Osteoblast (primary cell): ENCODE data around the gene LNX1. TPM values are rescaled to one million over a fixed set of nuclear protein-coding genes. Genes with fewer than 3 reads are reported as not detected.

ENCODE experiments used
- DNase-seq: peaks from one replicate; pipeline ENCODE4 v3.0.0; 2011; ENCODE audit warnings: low spot score, mixed read lengths; ENCODE audit not compliant: insufficient read length; ENCODE audit errors: missing footprints
- H2AFZ ChIP-seq: 2 replicates; pipeline ENCODE4 v1.6.0; 2011; ENCODE audit warnings: mild to moderate bottlenecking, low read length
- H3K27ac ChIP-seq: 2 replicates; pipeline ENCODE4 v1.5.1; 2011; ENCODE audit warnings: mild to moderate bottlenecking, low read depth, low read length, moderate library complexity
- H3K27me3 ChIP-seq: 2 replicates; pipeline ENCODE4 v1.6.0; 2012; ENCODE audit warnings: mild to moderate bottlenecking, control low read depth, inconsistent platforms, low read length, moderate library complexity; ENCODE audit not compliant: insufficient read depth
- H3K36me3 ChIP-seq: 2 replicates; pipeline ENCODE4 v1.5.1; 2011; ENCODE audit warnings: mild to moderate bottlenecking, low read length, control low read depth, moderate library complexity; ENCODE audit not compliant: insufficient read depth
- H3K4me1 ChIP-seq: 2 replicates; pipeline ENCODE4 v1.5.1; 2011; ENCODE audit warnings: mild to moderate bottlenecking, low read length, control low read depth, moderate library complexity; ENCODE audit not compliant: insufficient read depth
- H3K4me2 ChIP-seq: 2 replicates; pipeline ENCODE4 v1.6.0; 2011; ENCODE audit warnings: mild to moderate bottlenecking, low read length; ENCODE audit not compliant: insufficient read depth
- H3K4me3 ChIP-seq: fragments of 200-600 bp; sonication (generic); 3 replicates; pipeline ENCODE4 v1.5.1; 2012; ENCODE audit warnings: mild to moderate bottlenecking, low read length, inconsistent platforms; ENCODE audit not compliant: insufficient read depth
- H3K79me2 ChIP-seq: 2 replicates; pipeline ENCODE4 v1.6.0; 2012; ENCODE audit warnings: mild to moderate bottlenecking, low read length, control low read depth, inconsistent platforms; ENCODE audit not compliant: insufficient read depth
- H3K9me3 ChIP-seq: 2 replicates; pipeline ENCODE4 v1.5.1; 2011; ENCODE audit warnings: low read depth, low read length, control low read depth
- H4K20me1 ChIP-seq: 2 replicates; pipeline ENCODE4 v1.6.0; 2012; ENCODE audit warnings: mild to moderate bottlenecking, low read length, control low read depth; ENCODE audit not compliant: insufficient read depth
- CTCF ChIP-seq: IDR thresholded peaks from 2 replicates; pipeline ENCODE4 v1.5.1; 2011; ENCODE audit warnings: mild to moderate bottlenecking, low read depth, low read length, moderate library complexity; ENCODE audit errors: extremely low read depth
- total RNA-seq: library from RNA; depleted of rRNA; stranded (reverse); fragments of >200 nt; gene quantifications from 2 replicates; pipeline ENCODE4 v1.2.3, GENCODE V29; 2012

Gene LNX1
- total RNA-seq, 1 donor: 9.8 TPM

GRCh38 chr4:53618321-53618720 is 27.0 kb upstream of the LNX1 start:
- H3K4me3 ChIP-seq: no peak overlapping the region
- peaks cover 4% of the 10 kb centered on the region for H3K4me1 ChIP-seq
- H3K27ac ChIP-seq: no peak overlapping the region
- no peaks in the 10 kb centered on the region for H3K79me2 ChIP-seq
- H3K4me2 ChIP-seq: no peak overlapping the region
- H4K20me1 ChIP-seq: no peaks in the 10 kb centered on the region
- H2AFZ ChIP-seq: no peak overlapping the region
- H3K36me3 ChIP-seq: no peaks in the 10 kb centered on the region
- no peak for DNase-seq
- H3K9me3 ChIP-seq: no peaks in the 10 kb centered on the region
- no peaks in the 10 kb centered on the region for H3K27me3 ChIP-seq
- TF ChIP-seq CTCF: no peak

GRCh38 chr4:53617101-53617680 is 25.9 kb upstream of the LNX1 start:
- Histone ChIP-seq H3K9me3 (no peaks in the 10 kb centered on the region), H4K20me1 (no peaks in the 10 kb centered on the region), H3K4me2 (no peak overlapping the region), H3K79me2 (no peaks in the 10 kb centered on the region), H3K4me3 (no peak overlapping the region), H3K27ac (no peak overlapping the region), H3K4me1 (peaks cover 1% of the 10 kb centered on the region), H2AFZ (no peak overlapping the region), H3K27me3 (no peaks in the 10 kb centered on the region), H3K36me3 (no peaks in the 10 kb centered on the region)
- no peak for TF ChIP-seq CTCF
- DNase-seq: no peak

GRCh38 chr4:53616219-53616618 is 24.9 kb upstream of the LNX1 start:
- no peaks in the 10 kb centered on the region for H3K27me3 ChIP-seq
- DNase-seq: no peak
- H3K4me3 ChIP-seq: no peak overlapping the region
- H3K27ac ChIP-seq: no peak overlapping the region
- no peaks in the 10 kb centered on the region for H3K79me2 ChIP-seq
- TF ChIP-seq CTCF: no peak
- H3K9me3 ChIP-seq: no peaks in the 10 kb centered on the region
- no peaks in the 10 kb centered on the region for H3K4me1 ChIP-seq
- no peak overlapping the region for H3K4me2 ChIP-seq
- H4K20me1 ChIP-seq: no peaks in the 10 kb centered on the region
- no peaks in the 10 kb centered on the region for H3K36me3 ChIP-seq
- no peak overlapping the region for H2AFZ ChIP-seq

- no peak for DNase-seq
- peak; percentile 17 for TF ChIP-seq CTCF
- Histone ChIP-seq H3K36me3 (no peaks in the 10 kb centered on the region), H3K79me2 (no peaks in the 10 kb centered on the region), H3K4me1 (no peaks in the 10 kb centered on the region), H3K27me3 (no peaks in the 10 kb centered on the region), H3K4me3 (no peak overlapping the region), H3K9me3 (no peaks in the 10 kb centered on the region), H3K4me2 (no peak overlapping the region), H2AFZ (no peak overlapping the region), H4K20me1 (no peaks in the 10 kb centered on the region), H3K27ac (no peak overlapping the region)
Observed at GRCh38 chr4:53614591-53614990, 23.3 kb upstream of the LNX1 start.
